ENCODE data around the gene AP2S1.
A peak's percentile ranks its signal among the peaks of the same experiment; 100 is the strongest.
"Not testable (repeated sequence)": the region's sequence is repeated elsewhere in the genome, so short reads cannot be mapped to it uniquely, and the experiment has no call there.

The AP2S1 gene

DNA sequence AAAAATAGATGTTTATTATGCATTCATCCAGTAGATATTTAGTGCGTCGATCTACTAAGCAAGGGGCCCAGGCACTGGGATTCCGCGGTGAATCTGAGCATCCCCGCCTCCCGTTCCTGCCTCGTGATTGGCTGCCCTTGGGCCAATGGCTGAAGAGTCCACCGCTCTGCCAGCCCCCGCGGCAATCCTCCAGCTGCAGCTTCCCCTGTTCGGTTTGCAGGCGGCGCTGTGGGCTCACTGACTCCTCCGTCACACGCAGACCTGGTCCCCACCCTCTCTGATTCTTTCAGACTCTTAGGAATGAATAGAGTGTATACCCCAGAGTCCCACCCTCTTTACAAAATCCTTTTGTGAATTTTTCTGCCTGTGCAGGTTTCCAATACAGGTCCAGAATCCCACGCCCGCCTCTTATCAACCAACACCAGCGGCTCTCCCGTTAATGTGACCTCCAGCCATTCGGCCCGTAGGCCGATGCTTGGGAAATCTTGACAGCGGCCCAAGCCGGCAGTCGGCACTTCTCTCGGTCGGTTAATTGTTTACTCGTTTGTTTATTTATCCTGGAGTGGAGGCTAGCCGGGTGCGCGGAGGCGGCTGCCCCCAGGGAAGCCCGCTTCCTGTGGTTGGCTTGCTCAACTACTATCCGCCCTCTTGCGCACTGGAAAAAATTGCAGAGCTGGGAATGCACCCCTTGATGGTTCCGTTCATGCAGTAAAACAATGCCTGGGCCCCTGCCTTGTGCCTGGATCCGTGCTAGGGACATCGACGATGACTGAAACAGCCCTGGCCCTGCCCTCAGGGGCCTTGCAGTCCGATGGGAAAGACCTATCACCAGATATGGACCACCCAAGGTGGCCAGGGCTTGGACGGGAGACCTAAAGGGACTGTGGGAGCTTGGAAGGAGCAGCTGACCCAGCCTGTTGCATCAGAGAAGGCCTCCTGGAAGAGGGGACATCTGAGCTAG lies 5.7 kb upstream of the AP2S1 start (continued):
- TF ChIP-seq, protein P1, sequence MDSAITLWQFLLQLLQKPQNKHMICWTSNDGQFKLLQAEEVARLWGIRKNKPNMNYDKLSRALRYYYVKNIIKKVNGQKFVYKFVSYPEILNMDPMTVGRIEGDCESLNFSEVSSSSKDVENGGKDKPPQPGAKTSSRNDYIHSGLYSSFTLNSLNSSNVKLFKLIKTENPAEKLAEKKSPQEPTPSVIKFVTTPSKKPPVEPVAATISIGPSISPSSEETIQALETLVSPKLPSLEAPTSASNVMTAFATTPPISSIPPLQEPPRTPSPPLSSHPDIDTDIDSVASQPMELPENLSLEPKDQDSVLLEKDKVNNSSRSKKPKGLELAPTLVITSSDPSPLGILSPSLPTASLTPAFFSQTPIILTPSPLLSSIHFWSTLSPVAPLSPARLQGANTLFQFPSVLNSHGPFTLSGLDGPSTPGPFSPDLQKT (IDR thresholded peaks at IDR 0.05; ENCODE audit: borderline replicate concordance, low read depth, low read length) = no peak
- TF ChIP-seq ZFHX2 (tag by site-specific recombination; conservative IDR thresholded peaks at IDR 0.05) (peak; percentile 73), MYNN (tag by site-specific recombination; IDR thresholded peaks at IDR 0.05; ENCODE audit: borderline replicate concordance) (no peak), ZNF510 (tag by site-specific recombination; IDR thresholded peaks at IDR 0.05; ENCODE audit: insufficient replicate concordance) (no peak), HOXC10 (CRISPR knock-in tag; IDR thresholded peaks at IDR 0.05) (no peak), ZNF768 (tag by site-specific recombination; IDR thresholded peaks at IDR 0.05) (peak; percentile 92), KLF10 (tag by site-specific recombination; IDR thresholded peaks at IDR 0.05) (peak; percentile 99), ZNF548 (tag by site-specific recombination; IDR thresholded peaks at IDR 0.05) (no peak), ZNF707 (tag by site-specific recombination; IDR thresholded peaks at IDR 0.05) (no peak), BCL11A (tag by site-specific recombination; IDR thresholded peaks at IDR 0.05; ENCODE audit: low read depth) (no peak), ZNF558 (tag by site-specific recombination; IDR thresholded peaks at IDR 0.05) (no peak), ZNF112 (tag by site-specific recombination; IDR thresholded peaks at IDR 0.05) (no peak), ZNF133 (tag by site-specific recombination; IDR thresholded peaks at IDR 0.05) (no peak), ZNF2 (tag by site-specific recombination; IDR thresholded peaks at IDR 0.05) (0 out of 2 replicates have a peak, but pooled peaks have one; percentile 31), ZNF610 (tag by site-specific recombination; IDR thresholded peaks at IDR 0.05; ENCODE audit: borderline replicate concordance) (0 out of 2 replicates have a peak, but pooled peaks have one; percentile 34), ZBTB17 (tag by site-specific recombination; IDR thresholded peaks at IDR 0.05) (peak; percentile 83)
- TF ChIP-seq, protein P2, sequence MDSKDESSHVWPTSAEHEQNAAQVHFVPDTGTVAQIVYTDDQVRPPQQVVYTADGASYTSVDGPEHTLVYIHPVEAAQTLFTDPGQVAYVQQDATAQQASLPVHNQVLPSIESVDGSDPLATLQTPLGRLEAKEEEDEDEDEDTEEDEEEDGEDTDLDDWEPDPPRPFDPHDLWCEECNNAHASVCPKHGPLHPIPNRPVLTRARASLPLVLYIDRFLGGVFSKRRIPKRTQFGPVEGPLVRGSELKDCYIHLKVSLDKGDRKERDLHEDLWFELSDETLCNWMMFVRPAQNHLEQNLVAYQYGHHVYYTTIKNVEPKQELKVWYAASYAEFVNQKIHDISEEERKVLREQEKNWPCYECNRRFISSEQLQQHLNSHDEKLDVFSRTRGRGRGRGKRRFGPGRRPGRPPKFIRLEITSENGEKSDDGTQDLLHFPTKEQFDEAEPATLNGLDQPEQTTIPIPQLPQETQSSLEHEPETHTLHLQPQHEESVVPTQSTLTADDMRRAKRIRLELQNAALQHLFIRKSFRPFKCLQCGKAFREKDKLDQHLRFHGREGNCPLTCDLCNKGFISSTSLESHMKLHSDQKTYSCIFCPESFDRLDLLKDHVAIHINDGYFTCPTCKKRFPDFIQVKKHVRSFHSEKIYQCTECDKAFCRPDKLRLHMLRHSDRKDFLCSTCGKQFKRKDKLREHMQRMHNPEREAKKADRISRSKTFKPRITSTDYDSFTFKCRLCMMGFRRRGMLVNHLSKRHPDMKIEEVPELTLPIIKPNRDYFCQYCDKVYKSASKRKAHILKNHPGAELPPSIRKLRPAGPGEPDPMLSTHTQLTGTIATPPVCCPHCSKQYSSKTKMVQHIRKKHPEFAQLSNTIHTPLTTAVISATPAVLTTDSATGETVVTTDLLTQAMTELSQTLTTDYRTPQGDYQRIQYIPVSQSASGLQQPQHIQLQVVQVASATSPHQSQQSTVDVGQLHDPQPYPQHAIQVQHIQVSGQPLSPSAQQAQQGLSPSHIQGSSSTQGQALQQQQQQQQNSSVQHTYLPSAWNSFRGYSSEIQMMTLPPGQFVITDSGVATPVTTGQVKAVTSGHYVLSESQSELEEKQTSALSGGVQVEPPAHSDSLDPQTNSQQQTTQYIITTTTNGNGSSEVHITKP (tag by site-specific recombination; IDR thresholded peaks at IDR 0.05) = no peak
- TF ChIP-seq, protein P3, sequence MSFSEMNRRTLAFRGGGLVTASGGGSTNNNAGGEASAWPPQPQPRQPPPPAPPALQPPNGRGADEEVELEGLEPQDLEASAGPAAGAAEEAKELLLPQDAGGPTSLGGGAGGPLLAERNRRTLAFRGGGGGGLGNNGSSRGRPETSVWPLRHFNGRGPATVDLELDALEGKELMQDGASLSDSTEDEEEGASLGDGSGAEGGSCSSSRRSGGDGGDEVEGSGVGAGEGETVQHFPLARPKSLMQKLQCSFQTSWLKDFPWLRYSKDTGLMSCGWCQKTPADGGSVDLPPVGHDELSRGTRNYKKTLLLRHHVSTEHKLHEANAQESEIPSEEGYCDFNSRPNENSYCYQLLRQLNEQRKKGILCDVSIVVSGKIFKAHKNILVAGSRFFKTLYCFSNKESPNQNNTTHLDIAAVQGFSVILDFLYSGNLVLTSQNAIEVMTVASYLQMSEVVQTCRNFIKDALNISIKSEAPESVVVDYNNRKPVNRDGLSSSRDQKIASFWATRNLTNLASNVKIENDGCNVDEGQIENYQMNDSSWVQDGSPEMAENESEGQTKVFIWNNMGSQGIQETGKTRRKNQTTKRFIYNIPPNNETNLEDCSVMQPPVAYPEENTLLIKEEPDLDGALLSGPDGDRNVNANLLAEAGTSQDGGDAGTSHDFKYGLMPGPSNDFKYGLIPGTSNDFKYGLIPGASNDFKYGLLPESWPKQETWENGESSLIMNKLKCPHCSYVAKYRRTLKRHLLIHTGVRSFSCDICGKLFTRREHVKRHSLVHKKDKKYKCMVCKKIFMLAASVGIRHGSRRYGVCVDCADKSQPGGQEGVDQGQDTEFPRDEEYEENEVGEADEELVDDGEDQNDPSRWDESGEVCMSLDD (tag by site-specific recombination; IDR thresholded peaks at IDR 0.05) = no peak

DNA sequence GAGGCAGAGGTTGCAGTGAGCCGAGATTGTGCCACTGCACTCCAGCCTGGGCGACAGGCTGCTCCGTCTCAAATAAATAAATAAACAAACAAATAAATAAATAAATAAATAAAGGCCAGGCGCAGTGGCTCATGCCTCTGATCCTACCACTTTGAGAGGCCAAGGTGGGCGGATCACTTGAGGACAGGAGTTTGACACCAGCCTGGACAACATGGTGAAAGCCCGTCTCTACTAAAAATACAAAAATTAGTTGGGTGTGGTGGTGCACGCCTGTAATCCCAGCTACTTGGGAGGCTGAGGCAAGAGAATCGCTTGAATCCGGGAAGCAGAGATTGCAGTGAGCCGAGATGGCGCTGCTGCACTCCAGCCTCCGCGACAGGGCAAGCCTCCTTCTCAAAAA lies 4.1 kb upstream of the AP2S1 start:
- CTCF ChIA-PET = interaction anchor here (0.6 to 5.3 kb wide), 8 partner anchors 15 to 177 kb away, joined by 3 to 65 read pairs (median 4); no protein-coding TSS in a partner anchor
- H3K9me3 ChIP-seq (ENCODE audit: control insufficient read depth, insufficient read depth, low read depth, low read length); H3K36me3 ChIP-seq (ENCODE audit: control insufficient read depth in 2 of 2, insufficient read depth in 1 of 2, low read length in 2 of 2); H3K27ac ChIP-seq (ENCODE audit: extremely low read depth, low read depth, low read length); H3K4me3 ChIP-seq (ENCODE audit: low read depth, low read length); H3K4me1 ChIP-seq (ENCODE audit: control insufficient read depth, insufficient read depth, low read length): not testable (repeated sequence)
- POLR2A ChIA-PET = interaction anchor here (1.4 kb wide), 1 partner anchor 66 kb away, joined by 6 read pairs; the partner anchor contains the start of gene SLC1A5
- TF ChIP-seq ZNF266 (tag by site-specific recombination; IDR thresholded peaks at IDR 0.05; ENCODE audit: low read depth) (0 out of 2 replicates have a peak, but pooled peaks have one; percentile 29), ZNF140 (tag by site-specific recombination; IDR thresholded peaks at IDR 0.05) (0 out of 2 replicates have a peak, but pooled peaks have one; percentile 9)
- TF ChIP-seq, protein P4, sequence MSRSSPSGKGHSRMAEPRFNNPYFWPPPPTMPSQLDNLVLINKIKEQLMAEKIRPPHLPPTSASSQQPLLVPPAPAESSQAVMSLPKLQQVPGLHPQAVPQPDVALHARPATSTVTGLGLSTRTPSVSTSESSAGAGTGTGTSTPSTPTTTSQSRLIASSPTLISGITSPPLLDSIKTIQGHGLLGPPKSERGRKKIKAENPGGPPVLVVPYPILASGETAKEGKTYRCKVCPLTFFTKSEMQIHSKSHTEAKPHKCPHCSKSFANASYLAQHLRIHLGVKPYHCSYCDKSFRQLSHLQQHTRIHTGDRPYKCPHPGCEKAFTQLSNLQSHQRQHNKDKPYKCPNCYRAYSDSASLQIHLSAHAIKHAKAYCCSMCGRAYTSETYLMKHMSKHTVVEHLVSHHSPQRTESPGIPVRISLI (tag by site-specific recombination; IDR thresholded peaks at IDR 0.05) = 0 out of 2 replicates have a peak, but pooled peaks have one; percentile 48

All from HEK293 (cell line).